Fibroblast of lung (primary cell): ENCODE data around the gene RASSF10. TPM values are rescaled to one million over a fixed set of nuclear protein-coding genes. Genes with fewer than 3 reads are reported as not detected.

Experiments used
- DNase-seq, 2 donors: peaks; one replicate each; pipeline versions ENCODE4 v3.0.0 to v3.0.0-alpha.2; 2010; ENCODE audit warnings: low read depth in 2 of 2
- H2AFZ ChIP-seq: 2 replicates; pipeline ENCODE4 v1.5.1; 2012; ENCODE audit warnings: low read length, control low read depth, inconsistent platforms
- H3K27ac ChIP-seq: 2 replicates; pipeline ENCODE4 v1.5.1; 2011; ENCODE audit warnings: low read length, control low read depth; ENCODE audit not compliant: insufficient read depth
- H3K27me3 ChIP-seq: 2 replicates; pipeline ENCODE4 v1.5.1; 2011; ENCODE audit warnings: mild to moderate bottlenecking, low read length; ENCODE audit not compliant: control insufficient read depth, insufficient read depth
- H3K36me3 ChIP-seq: 2 replicates; pipeline ENCODE4 v1.5.1; 2011; ENCODE audit warnings: low read length; ENCODE audit not compliant: control insufficient read depth, insufficient read depth
- H3K4me1 ChIP-seq: 2 replicates; pipeline ENCODE4 v1.5.1; 2011; ENCODE audit warnings: low read length; ENCODE audit not compliant: control insufficient read depth, insufficient read depth; ENCODE audit errors: extremely low read depth
- H3K4me2 ChIP-seq: 2 replicates; pipeline ENCODE4 v1.5.1; 2011; ENCODE audit warnings: low read length, control low read depth; ENCODE audit not compliant: insufficient read depth; ENCODE audit errors: extremely low read depth
- H3K4me3 ChIP-seq, 4 experiments: fragments of 200-600 bp in 1 of 4; sonication (generic) in 1 of 4; replicated peaks in 1 of 4; 2 replicates each; pipeline ENCODE4 v1.5.1; 2011 to 2016; ENCODE audit warnings: low read length in 4 of 4, low read depth in 3 of 4, mild to moderate bottlenecking in 3 of 4, control low read depth in 2 of 4, inconsistent platforms in 1 of 4, mixed read lengths in 1 of 4; ENCODE audit not compliant: insufficient read depth in 1 of 4; ENCODE audit errors: control extremely low read depth in 1 of 4
- H3K79me2 ChIP-seq: 2 replicates; pipeline ENCODE4 v1.5.1; 2012; ENCODE audit warnings: mild to moderate bottlenecking, low read length, inconsistent platforms; ENCODE audit not compliant: control insufficient read depth, insufficient read depth
- H3K9ac ChIP-seq: 2 replicates; pipeline ENCODE4 v1.5.1; 2011; ENCODE audit warnings: mild to moderate bottlenecking, low read length, control low read depth; ENCODE audit not compliant: insufficient read depth
- H3K9me3 ChIP-seq: 2 replicates; pipeline ENCODE4 v1.5.1; 2012; ENCODE audit warnings: low read depth, low read length; ENCODE audit not compliant: control insufficient read depth, insufficient read depth
- H4K20me1 ChIP-seq: 2 replicates; pipeline ENCODE4 v1.5.1; 2011; ENCODE audit warnings: low read length; ENCODE audit not compliant: control insufficient read depth, insufficient read depth; ENCODE audit errors: extremely low read depth
- EZH2 ChIP-seq: IDR thresholded peaks from 2 replicates; pipeline ENCODE4 v1.5.1; 2012; ENCODE audit warnings: low read length, control low read depth, mild to moderate bottlenecking; ENCODE audit errors: missing control alignments
- polyA plus RNA-seq, 2 donors: library from polyadenylated mRNA; depleted of rRNA in 1 of 2; stranded (reverse) in 1 of 2; unstranded in 1 of 2; fragments of >200 nt; gene quantifications; 2 replicates each; pipeline ENCODE4 v1.2.1, GENCODE V29; 2011 to 2012; ENCODE audit warnings: missing spikeins in 1 of 2
- total RNA-seq: library from RNA; depleted of rRNA; stranded (reverse); fragments of >200 nt; gene quantifications from 2 replicates; pipeline ENCODE4 v1.2.1, GENCODE V29; 2014
- TF ChIP-seq, protein P1 (sequence below), 2 donors: IDR thresholded peaks in 1 of 2; conservative IDR thresholded peaks in 1 of 2; 1 replicate in 1 of 2; 2 replicates in 1 of 2; pipeline ENCODE4 v1.5.1; 2011 to 2012; ENCODE audit warnings: low read length in 2 of 2, control low read depth in 1 of 2, inconsistent platforms in 1 of 2, low read depth in 1 of 2, mild to moderate bottlenecking in 1 of 2

RASSF10 gene
- total and polyA plus RNA-seq, 2 donors (not counting 1 experiment from before 2014, with no cell fraction given), result not detected

GRCh38 chr11:13013054-13013488 lies 4.0 kb downstream of the RASSF10 start:
- Histone ChIP-seq H3K9ac (no peak overlapping the region), H4K20me1 (no peaks in the 10 kb centered on the region), H2AFZ (no peak overlapping the region), H3K4me3 (no peak overlapping the region), H3K27ac (no peak overlapping the region), H3K27me3 (peaks cover 41% of the 10 kb centered on the region), H3K9me3 (no peaks in the 10 kb centered on the region), H3K79me2 (no peaks in the 10 kb centered on the region), H3K4me1 (no peaks in the 10 kb centered on the region), H3K36me3 (no peaks in the 10 kb centered on the region), H3K4me2 (no peak overlapping the region)
- DNase-seq, result no peak
- TF ChIP-seq, protein P1, sequence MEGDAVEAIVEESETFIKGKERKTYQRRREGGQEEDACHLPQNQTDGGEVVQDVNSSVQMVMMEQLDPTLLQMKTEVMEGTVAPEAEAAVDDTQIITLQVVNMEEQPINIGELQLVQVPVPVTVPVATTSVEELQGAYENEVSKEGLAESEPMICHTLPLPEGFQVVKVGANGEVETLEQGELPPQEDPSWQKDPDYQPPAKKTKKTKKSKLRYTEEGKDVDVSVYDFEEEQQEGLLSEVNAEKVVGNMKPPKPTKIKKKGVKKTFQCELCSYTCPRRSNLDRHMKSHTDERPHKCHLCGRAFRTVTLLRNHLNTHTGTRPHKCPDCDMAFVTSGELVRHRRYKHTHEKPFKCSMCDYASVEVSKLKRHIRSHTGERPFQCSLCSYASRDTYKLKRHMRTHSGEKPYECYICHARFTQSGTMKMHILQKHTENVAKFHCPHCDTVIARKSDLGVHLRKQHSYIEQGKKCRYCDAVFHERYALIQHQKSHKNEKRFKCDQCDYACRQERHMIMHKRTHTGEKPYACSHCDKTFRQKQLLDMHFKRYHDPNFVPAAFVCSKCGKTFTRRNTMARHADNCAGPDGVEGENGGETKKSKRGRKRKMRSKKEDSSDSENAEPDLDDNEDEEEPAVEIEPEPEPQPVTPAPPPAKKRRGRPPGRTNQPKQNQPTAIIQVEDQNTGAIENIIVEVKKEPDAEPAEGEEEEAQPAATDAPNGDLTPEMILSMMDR (conservative IDR thresholded peaks at IDR 0.05 in 1 of 2, IDR thresholded peaks at IDR 0.05 in 1 of 2; ENCODE audit: low read depth in 1 of 2, low read length in 2 of 2), result no peak
- no peak for TF ChIP-seq EZH2

GRCh38 chr11:13015753-13016152 lies 6.6 kb downstream of the RASSF10 start:
- no peak for TF ChIP-seq EZH2
- TF ChIP-seq, protein P1 (conservative IDR thresholded peaks at IDR 0.05 in 1 of 2, IDR thresholded peaks at IDR 0.05 in 1 of 2; ENCODE audit: low read depth in 1 of 2, low read length in 2 of 2), result no peak
- no peak overlapping the region for H3K4me2 ChIP-seq

GRCh38 chr11:13016415-13016814 lies 7.3 kb downstream of the RASSF10 start:
- no peaks in the 10 kb centered on the region for H4K20me1 ChIP-seq
- H3K9ac ChIP-seq, result no peak overlapping the region
- DNase-seq, result no peak
- H3K4me1 ChIP-seq, result no peaks in the 10 kb centered on the region
- TF ChIP-seq, protein P1 (conservative IDR thresholded peaks at IDR 0.05 in 1 of 2, IDR thresholded peaks at IDR 0.05 in 1 of 2; ENCODE audit: low read depth in 1 of 2, low read length in 2 of 2), result no peak
- TF ChIP-seq EZH2, result no peak
- no peak overlapping the region for H3K4me3 ChIP-seq
- H3K4me2 ChIP-seq, result no peak overlapping the region
- H3K27me3 ChIP-seq, result peaks cover 13% of the 10 kb centered on the region
- no peaks in the 10 kb centered on the region for H3K9me3 ChIP-seq
- no peak overlapping the region for H2AFZ ChIP-seq
- H3K36me3 ChIP-seq, result no peaks in the 10 kb centered on the region
- no peak overlapping the region for H3K27ac ChIP-seq
- no peaks in the 10 kb centered on the region for H3K79me2 ChIP-seq

More at GRCh38 chr11:13015753-13016152, 6.6 kb downstream of the RASSF10 start:
- H3K4me3 ChIP-seq, result no peak overlapping the region
- H4K20me1 ChIP-seq, result no peaks in the 10 kb centered on the region
- H3K9ac ChIP-seq, result no peak overlapping the region
- H3K36me3 ChIP-seq, result no peaks in the 10 kb centered on the region
- no peaks in the 10 kb centered on the region for H3K79me2 ChIP-seq
- H3K27ac ChIP-seq, result no peak overlapping the region
- H3K9me3 ChIP-seq, result no peaks in the 10 kb centered on the region
- H3K4me1 ChIP-seq, result no peaks in the 10 kb centered on the region
- H2AFZ ChIP-seq, result no peak overlapping the region
- DNase-seq, result no peak
- H3K27me3 ChIP-seq, result peaks cover 18% of the 10 kb centered on the region
